Suprapubic skin (tissue), 4 donors: ENCODE results near the gene LPCAT1. TPM values are rescaled to one million over a fixed set of nuclear protein-coding genes. Genes with fewer than 3 reads are reported as not detected.

Experiments used
- DNase-seq, 2 donors: peaks; one replicate each; pipeline ENCODE4 v3.0.0-alpha.2; 2019; ENCODE audit warnings: low spot score in 2 of 2
- H3K27ac ChIP-seq: fragments of 200-600 bp; sonication (generic); one replicate; pipeline ENCODE4 v1.5.1; 2019
- H3K27me3 ChIP-seq: fragments of 200-600 bp; sonication (generic); one replicate; pipeline ENCODE4 v1.5.1; 2019
- H3K36me3 ChIP-seq: fragments of 200-600 bp; sonication (generic); one replicate; pipeline ENCODE4 v1.5.1; 2019
- H3K4me1 ChIP-seq: fragments of 200-600 bp; sonication (generic); one replicate; pipeline ENCODE4 v1.5.1; 2019
- H3K4me3 ChIP-seq: fragments of 200-600 bp; sonication (generic); one replicate; pipeline ENCODE4 v1.5.1; 2019; ENCODE audit warnings: mild to moderate bottlenecking
- H3K9me3 ChIP-seq: fragments of 200-600 bp; sonication (generic); one replicate; pipeline ENCODE4 v1.5.1; 2019
- EP300 ChIP-seq: sonication (generic); formaldehyde crosslinking; IDR thresholded peaks from one replicate; pipeline ENCODE4 v1.6.1; 2017; ENCODE audit warnings: antibody characterized with exemption
- POLR2A ChIP-seq, 2 donors: fragments of 450-650 bp; IDR thresholded peaks; one replicate each; pipeline ENCODE4 v1.6.1; 2017; ENCODE audit warnings: antibody characterized with exemption in 2 of 2, mild to moderate bottlenecking in 2 of 2, moderate library complexity in 2 of 2
- POLR2AphosphoS5 ChIP-seq, 3 donors: sonication (generic); formaldehyde crosslinking; IDR thresholded peaks; one replicate each; pipeline ENCODE4 v1.6.1; 2017; ENCODE audit warnings: antibody characterized with exemption in 3 of 3
- WGBS: methylation state at CpG from one replicate; pipeline ENCODE4 v1.1.5; 2018; 5-methylcytosine and 5-hydroxymethylcytosine counted together
- total RNA-seq, 4 donors: library from RNA; depleted of rRNA; stranded (reverse); fragments of >200 nt; gene quantifications; one replicate each; pipeline ENCODE4 v1.1.0, GENCODE V29; 2016
- TF ChIP-seq, protein P1 (sequence below), 2 donors: fragments of 200-600 bp in 1 of 2; fragments of 450-650 bp in 1 of 2; sonication (generic) in 1 of 2; IDR thresholded peaks; one replicate each; pipeline ENCODE4 v1.5.1; 2016 to 2019; ENCODE audit warnings: antibody characterized with exemption in 2 of 2, mild to moderate bottlenecking in 1 of 2, moderate library complexity in 1 of 2

The LPCAT1 gene
- total RNA-seq, 4 donors from 2014 or later, result 11.3 to 21.0 (median 13.8) TPM

DNA sequence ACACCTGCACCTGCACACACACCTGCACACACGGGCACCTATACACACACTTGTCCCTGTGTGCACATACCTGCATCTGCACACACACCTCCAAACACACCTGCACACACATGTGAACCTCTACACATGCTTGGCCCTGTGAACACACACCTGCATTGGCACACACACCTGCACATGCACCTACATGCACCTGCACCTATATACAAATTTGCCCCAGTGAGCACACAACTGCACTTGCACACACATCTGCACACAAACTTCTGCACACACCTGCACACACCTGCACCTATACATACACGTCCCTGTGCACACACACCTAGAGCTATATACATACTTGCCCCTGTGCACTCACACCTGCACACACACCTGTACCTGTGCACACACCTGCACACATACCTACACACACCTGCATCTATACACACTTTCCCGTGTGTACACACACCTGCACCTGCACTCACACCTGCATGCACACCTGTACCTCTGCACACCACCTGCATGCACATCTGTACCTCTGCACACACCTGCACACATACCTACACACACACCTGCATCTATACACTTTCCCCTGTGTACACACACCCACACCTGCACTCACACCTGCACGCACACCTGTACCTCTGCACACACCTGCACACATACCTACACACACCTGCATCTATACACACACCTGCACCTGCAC lies 21.5 kb upstream of the LPCAT1 start:
- WGBS, result 89% methylated on average over 4 of the region's 4 CpGs
- Histone ChIP-seq H3K27ac (no peak overlapping the region), H3K4me3 (no peak overlapping the region), H3K4me1 (peaks cover 15% of the 10 kb centered on the region), H3K36me3 (no peaks in the 10 kb centered on the region), H3K9me3 (no peaks in the 10 kb centered on the region), H3K27me3 (peaks cover 7% of the 10 kb centered on the region)
- DNase-seq, result peak in 1 of 2 donors; percentile 32
- TF ChIP-seq, protein P1, sequence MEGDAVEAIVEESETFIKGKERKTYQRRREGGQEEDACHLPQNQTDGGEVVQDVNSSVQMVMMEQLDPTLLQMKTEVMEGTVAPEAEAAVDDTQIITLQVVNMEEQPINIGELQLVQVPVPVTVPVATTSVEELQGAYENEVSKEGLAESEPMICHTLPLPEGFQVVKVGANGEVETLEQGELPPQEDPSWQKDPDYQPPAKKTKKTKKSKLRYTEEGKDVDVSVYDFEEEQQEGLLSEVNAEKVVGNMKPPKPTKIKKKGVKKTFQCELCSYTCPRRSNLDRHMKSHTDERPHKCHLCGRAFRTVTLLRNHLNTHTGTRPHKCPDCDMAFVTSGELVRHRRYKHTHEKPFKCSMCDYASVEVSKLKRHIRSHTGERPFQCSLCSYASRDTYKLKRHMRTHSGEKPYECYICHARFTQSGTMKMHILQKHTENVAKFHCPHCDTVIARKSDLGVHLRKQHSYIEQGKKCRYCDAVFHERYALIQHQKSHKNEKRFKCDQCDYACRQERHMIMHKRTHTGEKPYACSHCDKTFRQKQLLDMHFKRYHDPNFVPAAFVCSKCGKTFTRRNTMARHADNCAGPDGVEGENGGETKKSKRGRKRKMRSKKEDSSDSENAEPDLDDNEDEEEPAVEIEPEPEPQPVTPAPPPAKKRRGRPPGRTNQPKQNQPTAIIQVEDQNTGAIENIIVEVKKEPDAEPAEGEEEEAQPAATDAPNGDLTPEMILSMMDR (IDR thresholded peaks at IDR 0.05), result no peak
- TF ChIP-seq POLR2AphosphoS5 (IDR thresholded peaks at IDR 0.05) (no peak), POLR2A (IDR thresholded peaks at IDR 0.05) (no peak), EP300 (no peak)

DNA sequence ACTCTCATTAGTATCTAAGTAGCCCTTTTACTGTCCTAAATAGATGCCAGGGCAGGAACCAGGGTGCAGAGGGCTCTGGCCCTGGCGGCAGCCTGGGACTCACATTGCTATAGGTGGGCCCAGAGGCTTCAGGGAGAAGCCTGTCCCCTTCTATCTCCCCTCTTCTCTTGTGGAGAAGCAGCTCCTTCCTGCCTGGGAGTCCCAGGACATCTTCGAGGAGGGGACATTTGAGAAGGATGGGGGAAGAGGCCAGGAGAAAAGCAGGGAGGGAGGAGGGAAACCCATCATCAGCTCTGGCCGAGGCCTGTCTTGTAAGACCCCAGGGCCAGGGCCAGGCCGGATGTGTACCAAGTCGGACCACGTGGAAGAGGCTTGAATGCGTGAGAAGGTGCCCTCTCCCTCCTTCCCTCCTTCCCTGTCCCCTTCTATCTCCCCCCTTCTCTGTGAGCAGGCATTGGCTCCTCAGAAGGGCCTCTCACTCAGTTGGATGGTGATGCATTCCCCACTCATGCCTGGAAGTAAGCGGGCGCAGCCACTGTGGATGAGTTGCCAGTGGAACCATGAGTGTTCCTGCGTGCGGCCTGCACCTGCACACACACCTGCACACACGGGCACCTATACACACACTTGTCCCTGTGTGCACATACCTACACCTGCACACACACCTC lies 20.7 kb upstream of the LPCAT1 start:
- TF ChIP-seq POLR2A (IDR thresholded peaks at IDR 0.05) (no peak), POLR2AphosphoS5 (IDR thresholded peaks at IDR 0.05) (no peak), EP300 (no peak)
- TF ChIP-seq, protein P1 (IDR thresholded peaks at IDR 0.05), result no peak
- H3K27ac ChIP-seq, result no peak overlapping the region
- DNase-seq, result peak in 1 of 2 donors; percentile 58
- no peak overlapping the region for H3K4me3 ChIP-seq
- 85% methylated on average over 12 of the region's 12 CpGs for WGBS
- no peaks in the 10 kb centered on the region for H3K36me3 ChIP-seq
- H3K27me3 ChIP-seq, result peaks cover 7% of the 10 kb centered on the region
- H3K9me3 ChIP-seq, result no peaks in the 10 kb centered on the region
- H3K4me1 ChIP-seq, result peaks cover 15% of the 10 kb centered on the region

DNA sequence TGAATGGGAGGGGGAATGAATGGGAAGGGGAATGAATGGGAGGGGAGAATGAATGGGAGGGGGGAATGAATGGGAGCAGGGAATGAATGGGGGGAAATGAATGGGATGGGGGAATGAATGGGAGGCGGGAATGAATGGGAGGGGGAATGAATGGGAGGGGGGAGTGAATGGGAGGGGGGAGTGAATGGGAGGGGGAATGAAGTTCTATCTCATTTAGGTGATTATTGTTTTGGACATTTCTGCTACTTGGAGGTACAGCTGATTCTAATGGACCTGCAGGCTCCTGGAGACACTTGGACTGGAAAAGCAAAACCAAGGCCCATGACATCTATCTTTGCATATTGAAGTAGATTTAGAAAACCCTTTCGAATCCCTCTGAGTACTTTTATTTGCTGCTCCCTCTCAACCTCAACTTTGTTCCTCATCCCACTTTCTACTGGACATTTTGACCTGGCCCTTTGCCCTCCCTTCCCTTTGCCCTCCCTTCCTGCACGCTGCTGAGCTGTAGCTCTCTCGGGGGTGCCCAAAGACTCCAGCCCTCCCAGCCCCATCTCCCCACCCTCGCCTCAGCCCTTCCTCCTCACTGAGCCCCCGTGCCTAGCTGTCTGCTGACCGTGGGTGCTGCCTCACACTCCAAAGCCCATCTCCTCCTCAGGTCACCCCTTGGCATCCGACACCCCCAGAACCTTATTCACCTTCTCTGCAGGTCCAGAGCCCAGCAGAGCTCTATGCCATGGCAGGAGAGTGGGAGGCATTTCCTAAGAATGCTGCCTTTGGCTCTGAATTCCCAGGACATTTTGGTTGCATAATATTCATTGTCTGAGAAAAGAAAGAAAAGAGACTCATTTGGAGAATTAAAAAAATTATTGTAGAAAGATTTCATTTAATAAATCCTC lies 19.9 kb upstream of the LPCAT1 start:
- peak in 1 of 2 donors; percentile 67 for DNase-seq
- peaks cover 15% of the 10 kb centered on the region for H3K4me1 ChIP-seq
- WGBS, result 89% methylated on average over 8 of the region's 8 CpGs
- no peaks in the 10 kb centered on the region for H3K36me3 ChIP-seq
- no peak overlapping the region for H3K4me3 ChIP-seq
- TF ChIP-seq POLR2A (IDR thresholded peaks at IDR 0.05) (no peak), EP300 (no peak), POLR2AphosphoS5 (IDR thresholded peaks at IDR 0.05) (no peak)
- TF ChIP-seq, protein P1 (IDR thresholded peaks at IDR 0.05), result no peak
- peaks cover under 1% of the 10 kb centered on the region for H3K27me3 ChIP-seq
- no peaks in the 10 kb centered on the region for H3K9me3 ChIP-seq
- no peak overlapping the region for H3K27ac ChIP-seq

DNA sequence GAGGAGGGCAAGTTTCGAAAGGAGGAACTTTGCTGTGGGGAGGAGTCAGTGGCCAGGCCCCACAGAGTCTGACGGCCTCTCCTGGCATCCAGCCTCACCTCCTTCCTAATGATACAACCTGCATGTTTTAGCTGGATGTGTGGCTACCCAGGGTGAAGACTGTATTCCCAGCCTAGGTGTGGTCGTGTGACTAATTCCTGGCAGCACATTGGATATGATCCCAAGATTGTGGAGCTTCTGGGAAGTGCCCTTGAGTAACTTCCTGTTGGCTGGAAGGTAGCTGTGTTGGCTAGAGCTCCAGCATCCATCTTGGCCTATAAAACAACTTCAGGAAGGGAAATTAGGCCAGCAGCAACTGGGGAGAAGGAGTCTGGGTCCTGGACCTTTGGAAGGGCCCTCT lies 19.0 kb upstream of the LPCAT1 start:
- WGBS, result 37% methylated on average over 3 of the region's 3 CpGs
- Histone ChIP-seq H3K4me1 (peaks cover 12% of the 10 kb centered on the region), H3K27ac (peak overlapping the region; percentile 42), H3K4me3 (no peak overlapping the region), H3K27me3 (no peaks in the 10 kb centered on the region), H3K9me3 (no peaks in the 10 kb centered on the region), H3K36me3 (no peaks in the 10 kb centered on the region)
- peak; percentile 63 for DNase-seq
- TF ChIP-seq POLR2AphosphoS5 (IDR thresholded peaks at IDR 0.05) (peak in 2 of 3 donors; percentile 47 to 74), POLR2A (IDR thresholded peaks at IDR 0.05) (no peak), EP300 (no peak)
- TF ChIP-seq, protein P1 (IDR thresholded peaks at IDR 0.05), result no peak
